GM19328 (cell line): ENCODE data around the gene TAGLN2.
A peak's percentile ranks its signal among the peaks of the same experiment; 100 is the strongest.

Experiments
- ATAC-seq: cut with Tn5 transposase; IDR thresholded peaks from one replicate; pipeline ENCODE4 v1.9.1; 2021; ENCODE audit warnings: mild to moderate bottlenecking, moderate library complexity; ENCODE audit not compliant: unreplicated experiment

TAGLN2 gene

DNA sequence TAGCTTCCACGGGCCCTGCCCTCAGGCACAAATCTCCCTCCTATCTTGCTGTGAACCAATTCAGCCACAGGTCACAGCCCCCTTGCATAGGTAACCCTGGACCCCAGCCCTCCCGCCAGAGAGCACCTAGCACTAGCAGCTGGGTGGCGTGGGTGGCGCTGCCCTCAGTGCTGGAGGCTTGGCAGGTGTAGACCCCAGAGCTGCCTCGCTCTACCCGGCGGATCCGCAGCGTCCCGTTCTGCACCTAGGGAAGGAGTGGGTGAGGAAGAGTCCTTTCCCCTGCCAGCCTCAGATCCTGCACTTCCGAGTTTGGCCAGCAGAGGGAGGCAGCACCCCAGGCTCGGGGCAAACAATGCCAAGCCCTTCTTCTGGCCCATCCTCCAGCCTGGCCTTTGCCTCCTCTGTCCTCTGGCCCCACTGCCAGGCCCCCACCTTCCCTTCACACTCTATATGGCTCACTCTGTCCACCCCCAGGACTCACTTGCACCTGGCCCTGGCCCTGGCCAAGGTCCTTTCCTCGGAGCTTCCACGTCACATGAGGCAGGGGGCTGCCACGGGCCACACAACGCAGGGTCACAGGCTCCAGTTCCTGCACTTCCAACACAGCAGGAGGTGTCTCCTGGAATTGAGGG is 11.1 kb upstream of the TAGLN2 start:
- ATAC-seq, result no peak

DNA sequence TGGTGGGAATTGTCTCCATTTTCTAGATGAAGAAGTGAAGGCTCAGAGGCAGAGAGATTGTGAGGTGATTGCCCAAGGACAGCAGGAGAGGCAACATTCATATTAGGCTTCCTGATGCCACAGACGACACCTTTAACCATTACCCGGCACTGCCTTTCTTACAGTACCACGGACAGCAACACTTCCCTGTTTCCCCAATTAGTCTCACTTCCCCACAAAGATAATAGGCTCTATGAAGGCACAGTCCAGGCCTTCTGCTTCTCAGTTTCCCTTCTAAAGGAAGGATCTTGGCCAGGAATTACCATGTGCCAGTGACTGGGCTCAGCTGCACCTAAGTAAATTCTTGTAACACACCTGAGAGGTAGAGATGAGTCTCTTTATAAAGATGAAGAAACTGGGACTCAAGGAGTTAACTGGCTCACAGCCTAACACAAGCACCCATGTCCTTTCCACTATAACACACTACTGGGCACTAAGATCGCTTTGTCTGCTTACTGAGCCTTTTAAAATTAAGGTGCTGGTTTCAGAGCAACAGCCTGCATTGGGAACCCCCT is 10.5 kb upstream of the TAGLN2 start:
- ATAC-seq, result no peak

- no peak for ATAC-seq
Observed at GRCh38 chr1:159935305-159935704, 10.0 kb upstream of the TAGLN2 start.

- ATAC-seq, result no peak
Observed at GRCh38 chr1:159934136-159935039, 9.1 kb upstream of the TAGLN2 start.

DNA sequence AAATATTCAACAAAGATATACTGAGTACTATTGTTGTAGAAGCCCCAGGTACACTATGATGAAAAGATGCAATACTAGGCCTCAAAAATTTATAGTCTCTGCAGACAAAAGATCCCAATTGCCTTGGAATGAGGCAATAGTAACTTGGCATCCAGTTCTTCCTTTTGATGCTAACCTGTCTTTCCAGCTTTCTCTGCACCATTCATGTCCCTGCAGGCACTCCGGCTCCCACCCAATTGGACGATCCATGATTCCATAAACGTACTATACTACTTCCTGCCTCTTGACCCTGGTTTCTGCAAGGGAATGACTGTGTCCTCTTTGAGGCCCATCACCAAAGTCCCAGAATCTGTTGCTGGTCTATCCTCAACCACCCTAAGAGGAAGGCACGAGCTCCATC is 8.0 kb upstream of the TAGLN2 start:
- no peak for ATAC-seq

GRCh38 chr1:159932296-159933285 is 7.3 kb upstream of the TAGLN2 start:
- no peak for ATAC-seq

DNA sequence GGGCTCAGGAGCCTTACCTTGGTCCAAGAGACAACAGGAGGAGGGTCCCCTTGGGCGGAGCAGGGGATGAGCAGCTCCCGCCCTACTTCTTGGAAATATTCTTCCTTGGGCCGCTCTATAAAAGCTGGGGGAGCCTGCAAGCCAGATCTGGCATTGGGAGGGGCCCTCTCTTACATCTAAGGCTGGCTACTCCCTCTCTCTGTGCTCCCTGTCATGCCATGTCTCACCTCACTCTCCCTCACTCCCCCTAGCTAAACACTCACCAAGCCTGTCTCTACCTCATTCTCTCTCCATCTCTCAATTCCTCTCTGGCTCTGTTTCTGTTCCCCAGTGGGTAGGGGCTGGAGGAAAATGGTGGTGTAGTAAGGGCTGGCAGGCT is 6.5 kb upstream of the TAGLN2 start:
- ATAC-seq, result no peak

DNA sequence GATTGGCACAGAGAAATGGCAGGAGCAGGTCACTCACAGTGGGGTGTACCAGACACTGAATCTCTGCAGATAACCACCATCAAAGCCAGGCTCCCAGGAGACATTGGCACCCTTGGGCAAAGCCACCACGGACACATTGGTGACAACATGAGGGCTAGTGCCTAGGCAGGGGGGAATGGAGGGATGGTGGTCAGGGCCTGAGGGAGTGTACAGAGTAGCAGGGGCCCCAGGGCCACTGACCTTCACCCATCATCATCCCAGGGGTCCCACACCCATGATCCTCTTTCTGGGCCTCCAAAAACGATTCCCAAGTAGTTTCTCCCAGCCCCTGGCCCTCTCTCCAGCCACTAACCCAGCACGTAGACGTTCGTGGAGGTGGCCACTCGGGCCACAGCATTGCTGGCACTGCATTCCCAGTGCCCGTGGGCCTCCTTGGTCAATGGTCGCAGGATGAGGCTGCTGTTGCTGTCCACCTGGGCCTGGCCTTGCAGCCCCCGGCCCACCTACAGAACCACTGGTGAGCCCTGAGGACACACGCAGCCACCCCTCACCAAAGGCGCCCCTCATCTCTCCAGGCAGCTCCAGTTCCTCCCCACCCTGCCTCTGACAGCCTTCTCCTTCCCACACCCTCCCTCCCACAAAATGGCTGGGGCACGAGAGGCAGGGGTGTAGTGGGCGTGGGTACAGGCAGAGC is 5.9 kb upstream of the TAGLN2 start:
- ATAC-seq, result no peak

GRCh38 chr1:159930634-159931033 is 5.3 kb upstream of the TAGLN2 start:
- ATAC-seq, result no peak

- no peak for ATAC-seq
Observed at GRCh38 chr1:159930216-159930615, 4.9 kb upstream of the TAGLN2 start.

DNA sequence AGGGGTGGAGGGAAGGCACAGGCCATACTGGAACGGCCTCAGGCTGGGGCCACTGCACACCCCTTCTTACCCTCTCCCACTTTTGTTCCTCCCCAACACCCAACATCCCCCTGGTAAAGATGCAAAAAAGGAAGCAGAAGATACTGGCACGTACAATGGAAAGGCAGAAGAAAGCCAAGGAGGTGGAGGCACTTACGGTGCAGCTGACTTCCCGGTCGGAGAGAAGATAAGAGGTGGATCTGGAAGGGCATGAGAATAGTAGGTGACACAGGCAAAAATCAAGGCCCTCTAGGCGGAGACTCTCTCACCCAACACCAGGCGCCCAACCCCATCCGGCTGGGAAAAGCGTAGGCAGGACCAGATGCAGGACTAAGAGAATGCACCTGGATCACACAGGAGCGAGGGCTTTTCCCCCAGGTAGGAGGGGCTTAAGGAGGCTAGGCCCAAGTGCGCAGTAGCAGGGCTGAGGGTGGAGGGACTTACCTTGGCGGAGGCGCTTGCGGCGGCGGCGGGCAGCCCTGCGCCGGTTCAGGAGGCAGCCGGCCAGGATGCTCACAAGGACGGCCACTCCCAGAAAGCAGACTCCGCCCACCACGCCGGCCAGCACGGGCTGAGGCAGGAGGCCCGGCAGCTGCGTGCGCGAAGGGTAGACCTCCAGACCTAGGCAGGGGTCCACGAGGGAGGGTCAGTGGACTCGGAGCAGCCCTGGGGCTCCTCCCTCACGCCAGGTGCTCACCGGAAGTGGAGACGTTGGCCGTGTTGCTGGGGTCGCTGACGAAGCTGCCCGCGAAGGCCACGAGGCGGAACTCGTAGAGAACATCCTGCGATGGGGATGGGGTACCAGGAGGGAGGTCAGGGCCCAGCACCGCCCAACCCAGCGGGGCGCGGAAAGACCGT is 4.1 kb upstream of the TAGLN2 start:
- no peak for ATAC-seq

DNA sequence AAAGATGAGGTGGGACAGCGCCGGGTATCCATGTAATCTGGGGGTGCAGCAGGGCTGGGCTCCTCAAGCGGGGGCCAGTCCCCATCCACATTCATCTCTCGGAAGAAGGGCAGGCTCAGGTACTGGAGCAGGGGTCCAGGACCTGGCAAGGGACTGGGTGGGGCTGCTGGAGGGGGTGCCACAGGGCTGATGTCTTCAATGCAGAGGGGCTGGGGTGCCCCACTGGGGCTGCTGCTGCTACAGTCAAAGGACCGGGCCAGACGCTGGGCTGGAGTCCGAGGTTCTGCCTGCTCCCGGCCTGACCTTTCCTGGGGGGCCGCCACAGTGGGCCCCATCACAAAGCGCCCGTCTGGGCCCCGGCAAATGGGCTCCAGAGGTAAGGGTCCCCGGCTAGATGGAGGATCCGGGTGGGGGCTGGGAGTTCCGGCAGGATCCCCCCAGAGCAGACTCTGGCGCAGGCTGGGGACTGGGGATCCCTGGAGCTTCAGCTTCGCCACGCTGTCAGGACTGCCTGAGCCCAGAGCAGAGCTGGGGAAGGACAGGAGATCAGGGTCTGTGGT is 3.3 kb upstream of the TAGLN2 start:
- ATAC-seq, result no peak

GRCh38 chr1:159927849-159928431 is 2.6 kb upstream of the TAGLN2 start:
- no peak for ATAC-seq

GRCh38 chr1:159927211-159927848 is 2.0 kb upstream of the TAGLN2 start:
- no peak for ATAC-seq

- ATAC-seq, result no peak
Observed at GRCh38 chr1:159925719-159926078, 392 bp upstream of the TAGLN2 start.

GRCh38 chr1:159924025-159924790 is 1.1 kb downstream of the TAGLN2 start:
- ATAC-seq, result no peak

- ATAC-seq, result peak; percentile 31
Observed at GRCh38 chr1:159923203-159924024, 1.9 kb downstream of the TAGLN2 start.
